Loucy (cell line): ENCODE measurements around the gene LEF1.

ENCODE experiments used
- H2AFZ ChIP-seq: fragments of 200-600 bp; sonication (generic); 2 replicates; pipeline ENCODE4 v1.6.0; 2016; ENCODE audit warnings: antibody characterized with exemption, mild to moderate bottlenecking, low read length, moderate library complexity
- H3F3A ChIP-seq: fragments of 200-600 bp; 2 replicates; pipeline ENCODE4 v1.6.0; 2016; ENCODE audit warnings: antibody characterized with exemption, low read depth, mild to moderate bottlenecking
- H3K27me3 ChIP-seq: fragments of 200-600 bp; sonication (generic); 2 replicates; pipeline ENCODE4 v1.6.1; 2014; ENCODE audit warnings: low read length, mild to moderate bottlenecking; ENCODE audit not compliant: insufficient read depth, poor library complexity, severe bottlenecking
- H3K36me3 ChIP-seq: fragments of 200-600 bp; sonication (generic); 2 replicates; pipeline ENCODE4 v1.6.1; 2016; ENCODE audit warnings: low read length; ENCODE audit not compliant: insufficient read depth
- H3K4me1 ChIP-seq: fragments of 200-600 bp; sonication (generic); 2 replicates; pipeline ENCODE4 v1.5.1; 2014; ENCODE audit warnings: low read length, mild to moderate bottlenecking; ENCODE audit not compliant: insufficient read depth, poor library complexity, severe bottlenecking
- H3K4me2 ChIP-seq: fragments of 200-600 bp; sonication (generic); 2 replicates; pipeline ENCODE4 v1.6.0; 2014; ENCODE audit warnings: antibody characterized with exemption, low read length, low read depth, mild to moderate bottlenecking; ENCODE audit not compliant: poor library complexity, severe bottlenecking
- H3K4me3 ChIP-seq: fragments of 200-600 bp; sonication (generic); 2 replicates; pipeline ENCODE4 v1.5.1; 2014; ENCODE audit warnings: low read length, mild to moderate bottlenecking, mixed read lengths; ENCODE audit not compliant: poor library complexity, severe bottlenecking
- H3K79me2 ChIP-seq: fragments of 200-600 bp; sonication (generic); 2 replicates; pipeline ENCODE4 v1.6.1; 2014; ENCODE audit warnings: low read length; ENCODE audit not compliant: insufficient read depth
- H3K9ac ChIP-seq: fragments of 200-600 bp; sonication (generic); 2 replicates; pipeline ENCODE4 v1.6.0; 2014; ENCODE audit warnings: mild to moderate bottlenecking, low read depth, low read length, moderate library complexity; ENCODE audit not compliant: poor library complexity, severe bottlenecking
- H3K9me2 ChIP-seq: fragments of 200-600 bp; sonication (generic); replicated peaks from 2 replicates; pipeline ENCODE4 v1.6.1; 2016; ENCODE audit warnings: low read depth, low read length, mixed read lengths
- H3K9me3 ChIP-seq: fragments of 200-600 bp; sonication (generic); 2 replicates; pipeline ENCODE4 v1.6.1; 2014; ENCODE audit warnings: mild to moderate bottlenecking, antibody characterized with exemption, low read length, low read depth; ENCODE audit not compliant: insufficient read depth
- H4K20me1 ChIP-seq: fragments of 200-600 bp; sonication (generic); 2 replicates; pipeline ENCODE4 v1.6.0; 2014; ENCODE audit warnings: antibody characterized with exemption, low read length, mild to moderate bottlenecking; ENCODE audit not compliant: insufficient read depth, poor library complexity, severe bottlenecking
- CTCF ChIP-seq: fragments of 200-600 bp; sonication (generic); conservative IDR thresholded peaks from 2 replicates; pipeline ENCODE4 v1.5.1; 2014; ENCODE audit warnings: mild to moderate bottlenecking, antibody characterized with exemption, low read length
- EZH2phosphoT487 ChIP-seq: fragments of 200-600 bp; IDR thresholded peaks from 2 replicates; pipeline ENCODE4 v1.6.1; 2018; ENCODE audit warnings: antibody characterized with exemption, mild to moderate bottlenecking, moderate library complexity, borderline replicate concordance

Gene LEF1

DNA sequence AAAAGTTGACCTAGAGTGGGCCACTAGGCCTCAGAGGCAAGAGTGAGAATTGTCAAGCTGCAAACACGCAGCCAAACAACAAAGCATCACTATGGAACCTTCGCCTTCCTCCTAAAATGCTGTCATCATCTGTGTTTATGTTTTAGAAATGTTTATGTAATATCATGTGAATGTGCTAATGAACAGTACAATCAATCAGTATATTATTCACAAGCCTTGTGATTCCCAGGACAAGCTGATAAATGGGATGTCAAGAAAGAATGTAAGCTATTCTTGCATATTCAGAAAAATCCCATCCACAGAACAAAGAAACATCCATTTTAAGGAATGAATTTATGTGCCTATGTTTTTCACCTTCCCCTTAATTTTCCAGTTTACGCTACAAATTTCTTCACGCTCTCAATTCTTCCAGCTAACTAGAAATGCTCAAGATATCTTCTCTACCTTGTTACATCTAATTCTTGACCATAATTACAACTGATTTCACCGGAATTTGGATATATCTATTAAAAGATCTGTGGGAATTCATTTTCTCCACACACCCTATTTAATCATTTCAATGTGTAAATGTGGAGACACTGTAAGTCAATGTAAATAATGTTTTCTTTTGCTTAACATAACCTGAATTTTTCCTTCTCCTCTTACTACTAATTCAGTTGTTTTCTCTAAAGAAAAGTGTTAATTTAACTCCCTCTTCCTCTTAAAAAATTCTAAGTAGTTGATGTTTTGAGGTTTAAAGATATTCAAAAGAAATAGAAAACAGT, 65.5 kb downstream of the LEF1 start:
- H3K36me3 ChIP-seq: peaks cover 85% of the 10 kb centered on the region
- H3K79me2 ChIP-seq: peaks cover 98% of the 10 kb centered on the region
- H2AFZ ChIP-seq: no peak overlapping the region
- H4K20me1 ChIP-seq: peaks cover 78% of the 10 kb centered on the region
- H3F3A ChIP-seq: 0 out of 2 replicates have a peak, but pooled peaks cover under 1% of the 10 kb centered on the region
- H3K9me3 ChIP-seq: no peaks in the 10 kb centered on the region
- H3K9ac ChIP-seq: no peak overlapping the region
- no peaks in the 10 kb centered on the region for H3K9me2 ChIP-seq
- H3K4me3 ChIP-seq: no peak overlapping the region
- H3K27me3 ChIP-seq: no peaks in the 10 kb centered on the region
- TF ChIP-seq CTCF (no peak), EZH2phosphoT487 (no peak)
- H3K4me1 ChIP-seq: peaks cover 9% of the 10 kb centered on the region
- H3K4me2 ChIP-seq: no peak overlapping the region

GRCh38 chr4:108100827-108101226, 67.9 kb downstream of the LEF1 start:
- Histone ChIP-seq H3K36me3 (peaks cover 86% of the 10 kb centered on the region), H3K27me3 (no peaks in the 10 kb centered on the region), H2AFZ (no peak overlapping the region), H3K79me2 (peaks cover 98% of the 10 kb centered on the region), H3F3A (no peaks in the 10 kb centered on the region), H3K4me2 (no peak overlapping the region), H3K9me2 (no peaks in the 10 kb centered on the region), H3K4me1 (no peaks in the 10 kb centered on the region), H3K9me3 (no peaks in the 10 kb centered on the region), H4K20me1 (peaks cover 74% of the 10 kb centered on the region), H3K4me3 (no peak overlapping the region), H3K9ac (no peak overlapping the region)
- TF ChIP-seq EZH2phosphoT487 (no peak), CTCF (no peak)

GRCh38 chr4:108099838-108100237, 68.9 kb downstream of the LEF1 start:
- H2AFZ ChIP-seq: no peak overlapping the region
- H3K4me1 ChIP-seq: no peaks in the 10 kb centered on the region
- no peak overlapping the region for H3K4me3 ChIP-seq
- H4K20me1 ChIP-seq: peaks cover 80% of the 10 kb centered on the region
- TF ChIP-seq EZH2phosphoT487 (no peak), CTCF (no peak)
- peaks cover 88% of the 10 kb centered on the region for H3K36me3 ChIP-seq
- no peaks in the 10 kb centered on the region for H3K27me3 ChIP-seq
- H3K4me2 ChIP-seq: no peak overlapping the region
- H3K9ac ChIP-seq: no peak overlapping the region
- H3K9me2 ChIP-seq: no peaks in the 10 kb centered on the region
- no peaks in the 10 kb centered on the region for H3K9me3 ChIP-seq
- peaks cover 98% of the 10 kb centered on the region for H3K79me2 ChIP-seq
- no peaks in the 10 kb centered on the region for H3F3A ChIP-seq
